ENCODE measurements around the gene HM13.
"Not testable (repeated sequence)": the region's sequence is repeated elsewhere in the genome, so short reads cannot be mapped to it uniquely, and the experiment has no call there.

Gene HM13

GRCh38 chr20:31573555-31574321, 59.5 kb downstream of the HM13 start:
- no peaks in the 10 kb centered on the region for H3K79me1 ChIP-seq (ENCODE audit: low read depth, low read length)
- H4K8ac ChIP-seq (ENCODE audit: low read depth, low read length), result no peak overlapping the region
- H3K9me3 ChIP-seq (replicated peaks in 1 of 2; ENCODE audit: control insufficient read depth in 2 of 2, insufficient read depth in 1 of 2, low read depth in 1 of 2, low read length in 2 of 2), result no peaks in the 10 kb centered on the region
- peaks cover 8% of the 10 kb centered on the region in 2 donors for H3K4me1 ChIP-seq (ENCODE audit: control insufficient read depth in 2 of 2, insufficient read depth in 1 of 2, low read depth in 1 of 2, low read length in 2 of 2)
- H2AK5ac ChIP-seq (ENCODE audit: low read depth, low read length), result no peak overlapping the region
- peak overlapping the region; percentile 91 for H3K27ac ChIP-seq (replicated peaks; ENCODE audit: low read length)
- peak overlapping the region; percentile 83 for H2AFZ ChIP-seq (ENCODE audit: low read length)
- no peaks in the 10 kb centered on the region for H3K27me3 ChIP-seq (ENCODE audit: control insufficient read depth in 3 of 3, insufficient read depth in 3 of 3, low read depth in 1 of 3, low read length in 3 of 3)
- H3K4ac ChIP-seq (ENCODE audit: low read length), result no peak overlapping the region
- peak overlapping the region; percentile 20 for H3K18ac ChIP-seq (ENCODE audit: low read length)
- peak overlapping the region; percentile 23 for H2BK15ac ChIP-seq (ENCODE audit: low read length)
- no CpG with 5 or more reads among the region's 19 CpGs for WGBS, 2 donors (ENCODE audit: extremely low coverage in 2 of 2, insufficient read length in 2 of 2, insufficient replicate concordance in 1 of 2)
- H2BK12ac ChIP-seq (ENCODE audit: low read length), result no peak overlapping the region
- DNase-seq (ENCODE audit: low spot score), result no peak
- H3K23ac ChIP-seq (ENCODE audit: low read depth, low read length, poor library complexity), result peak overlapping the region; percentile 100
- H2BK5ac ChIP-seq (ENCODE audit: low read length), result no peak overlapping the region
- no peak overlapping the region for H2BK120ac ChIP-seq (ENCODE audit: low read depth, low read length)
- peak overlapping the region; percentile 82 for H3K4me2 ChIP-seq (ENCODE audit: insufficient read depth, low read length, poor library complexity, severe bottlenecking)
- H3K36me3 ChIP-seq (replicated peaks in 1 of 2; ENCODE audit: control insufficient read depth in 2 of 2, insufficient read depth in 2 of 2, low read length in 2 of 2), result peaks cover 3 to 14% of the 10 kb centered on the region in 2 donors
- peak overlapping the region; percentile 67 for H3K9ac ChIP-seq (ENCODE audit: low read depth, low read length, poor library complexity)
- H3K4me3 ChIP-seq (ENCODE audit: low read length in 2 of 2), result peak overlapping the region; percentile 51 to 74
- H3K14ac ChIP-seq (ENCODE audit: low read length), result no peak overlapping the region
- H4K91ac ChIP-seq (ENCODE audit: low read depth, low read length, poor library complexity), result no peak overlapping the region

- H3K14ac ChIP-seq (ENCODE audit: low read length); H3K4ac ChIP-seq (ENCODE audit: low read length); H2AFZ ChIP-seq (ENCODE audit: low read length); H3K4me2 ChIP-seq (ENCODE audit: insufficient read depth, low read length, poor library complexity, severe bottlenecking); H2BK15ac ChIP-seq (ENCODE audit: low read length); H3K79me1 ChIP-seq (ENCODE audit: low read depth, low read length); H3K9me3 ChIP-seq (replicated peaks in 1 of 2; ENCODE audit: control insufficient read depth in 2 of 2, insufficient read depth in 1 of 2, low read depth in 1 of 2, low read length in 2 of 2); H3K23ac ChIP-seq (ENCODE audit: low read depth, low read length, poor library complexity); H3K36me3 ChIP-seq (replicated peaks in 1 of 2; ENCODE audit: control insufficient read depth in 2 of 2, insufficient read depth in 2 of 2, low read length in 2 of 2); H4K91ac ChIP-seq (ENCODE audit: low read depth, low read length, poor library complexity); H2BK120ac ChIP-seq (ENCODE audit: low read depth, low read length); H4K8ac ChIP-seq (ENCODE audit: low read depth, low read length); H3K18ac ChIP-seq (ENCODE audit: low read length); H2BK5ac ChIP-seq (ENCODE audit: low read length); H3K27ac ChIP-seq (replicated peaks; ENCODE audit: low read length); H2BK12ac ChIP-seq (ENCODE audit: low read length); H2AK5ac ChIP-seq (ENCODE audit: low read depth, low read length); H3K27me3 ChIP-seq (ENCODE audit: control insufficient read depth in 3 of 3, insufficient read depth in 3 of 3, low read depth in 1 of 3, low read length in 3 of 3); H3K9ac ChIP-seq (ENCODE audit: low read depth, low read length, poor library complexity); DNase-seq (ENCODE audit: low spot score); H3K4me3 ChIP-seq (ENCODE audit: low read length in 2 of 2); H3K4me1 ChIP-seq (ENCODE audit: control insufficient read depth in 2 of 2, insufficient read depth in 1 of 2, low read depth in 1 of 2, low read length in 2 of 2): not testable (repeated sequence)
- no CpG with 5 or more reads among the region's 10 CpGs for WGBS, 2 donors (ENCODE audit: extremely low coverage in 2 of 2, insufficient read length in 2 of 2, insufficient replicate concordance in 1 of 2)
These were observed 60.7 kb downstream of the HM13 start for GRCh38 chr20:31574986-31575385.

- H3K36me3 ChIP-seq (replicated peaks in 1 of 2; ENCODE audit: control insufficient read depth in 2 of 2, insufficient read depth in 2 of 2, low read length in 2 of 2), result no peaks in the 10 kb centered on the region
- peak overlapping the region; percentile 52 for H4K8ac ChIP-seq (ENCODE audit: low read depth, low read length)
- H3K18ac ChIP-seq (ENCODE audit: low read length), result peak overlapping the region; percentile 76
- no peak overlapping the region for H4K91ac ChIP-seq (ENCODE audit: low read depth, low read length, poor library complexity)
- peak overlapping the region; percentile 18 for H3K23ac ChIP-seq (ENCODE audit: low read depth, low read length, poor library complexity)
- WGBS, 2 donors (ENCODE audit: extremely low coverage in 2 of 2, insufficient read length in 2 of 2, insufficient replicate concordance in 1 of 2), result no CpG with 5 or more reads among the region's 2 CpGs
- H3K14ac ChIP-seq (ENCODE audit: low read length), result peak overlapping the region; percentile 25
- DNase-seq (ENCODE audit: low spot score), result no peak
- peaks cover 15 to 17% of the 10 kb centered on the region in 2 donors for H3K4me1 ChIP-seq (ENCODE audit: control insufficient read depth in 2 of 2, insufficient read depth in 1 of 2, low read depth in 1 of 2, low read length in 2 of 2)
- H3K4ac ChIP-seq (ENCODE audit: low read length), result peak overlapping the region; percentile 47
- H3K27me3 ChIP-seq (ENCODE audit: control insufficient read depth in 3 of 3, insufficient read depth in 3 of 3, low read depth in 1 of 3, low read length in 3 of 3), result no peaks in the 10 kb centered on the region
- no peak overlapping the region for H3K27ac ChIP-seq (replicated peaks; ENCODE audit: low read length)
- H2AK5ac ChIP-seq (ENCODE audit: low read depth, low read length), result peak overlapping the region; percentile 95
- peak overlapping the region; percentile 9 for H3K9ac ChIP-seq (ENCODE audit: low read depth, low read length, poor library complexity)
- H2BK5ac ChIP-seq (ENCODE audit: low read length), result peak overlapping the region; percentile 79
- H2BK120ac ChIP-seq (ENCODE audit: low read depth, low read length), result no peak overlapping the region
- no peaks in the 10 kb centered on the region for H3K79me1 ChIP-seq (ENCODE audit: low read depth, low read length)
- H2BK15ac ChIP-seq (ENCODE audit: low read length), result peak overlapping the region; percentile 81
- H3K9me3 ChIP-seq (replicated peaks in 1 of 2; ENCODE audit: control insufficient read depth in 2 of 2, insufficient read depth in 1 of 2, low read depth in 1 of 2, low read length in 2 of 2), result no peaks in the 10 kb centered on the region
- H2BK12ac ChIP-seq (ENCODE audit: low read length), result no peak overlapping the region
- no peak overlapping the region for H3K4me3 ChIP-seq (ENCODE audit: low read length in 2 of 2)
- no peak overlapping the region for H2AFZ ChIP-seq (ENCODE audit: low read length)
- H3K4me2 ChIP-seq (ENCODE audit: insufficient read depth, low read length, poor library complexity, severe bottlenecking), result no peak overlapping the region
These were observed 62.5 kb downstream of the HM13 start for GRCh38 chr20:31576751-31577150.

GRCh38 chr20:31577194-31577593, 63.0 kb downstream of the HM13 start:
- no peak for DNase-seq (ENCODE audit: low spot score)
- Histone ChIP-seq H3K27me3 (ENCODE audit: control insufficient read depth in 3 of 3, insufficient read depth in 3 of 3, low read depth in 1 of 3, low read length in 3 of 3) (no peaks in the 10 kb centered on the region), H3K9ac (ENCODE audit: low read depth, low read length, poor library complexity) (peak overlapping the region; percentile 9), H3K4me1 (ENCODE audit: control insufficient read depth in 2 of 2, insufficient read depth in 1 of 2, low read depth in 1 of 2, low read length in 2 of 2) (peaks cover 14 to 16% of the 10 kb centered on the region in 2 donors), H3K36me3 (replicated peaks in 1 of 2; ENCODE audit: control insufficient read depth in 2 of 2, insufficient read depth in 2 of 2, low read length in 2 of 2) (no peaks in the 10 kb centered on the region), H4K8ac (ENCODE audit: low read depth, low read length) (peak overlapping the region; percentile 52), H2AFZ (ENCODE audit: low read length) (no peak overlapping the region), H2BK15ac (ENCODE audit: low read length) (peak overlapping the region; percentile 81), H2BK5ac (ENCODE audit: low read length) (peak overlapping the region; percentile 79), H3K79me1 (ENCODE audit: low read depth, low read length) (no peaks in the 10 kb centered on the region), H3K14ac (ENCODE audit: low read length) (peak overlapping the region; percentile 25), H3K4me2 (ENCODE audit: insufficient read depth, low read length, poor library complexity, severe bottlenecking) (no peak overlapping the region), H3K27ac (replicated peaks; ENCODE audit: low read length) (no peak overlapping the region), H3K18ac (ENCODE audit: low read length) (peak overlapping the region; percentile 76), H3K4me3 (ENCODE audit: low read length in 2 of 2) (no peak overlapping the region), H4K91ac (ENCODE audit: low read depth, low read length, poor library complexity) (no peak overlapping the region), H3K9me3 (replicated peaks in 1 of 2; ENCODE audit: control insufficient read depth in 2 of 2, insufficient read depth in 1 of 2, low read depth in 1 of 2, low read length in 2 of 2) (no peaks in the 10 kb centered on the region), H2BK12ac (ENCODE audit: low read length) (no peak overlapping the region), H2BK120ac (ENCODE audit: low read depth, low read length) (no peak overlapping the region), H2AK5ac (ENCODE audit: low read depth, low read length) (peak overlapping the region; percentile 95), H3K4ac (ENCODE audit: low read length) (no peak overlapping the region), H3K23ac (ENCODE audit: low read depth, low read length, poor library complexity) (peak overlapping the region; percentile 18)
- no CpG with 5 or more reads among the region's 9 CpGs for WGBS, 2 donors (ENCODE audit: extremely low coverage in 2 of 2, insufficient read length in 2 of 2, insufficient replicate concordance in 1 of 2)
